ENCODE data around the gene EIF4G3. TPM values are rescaled to one million over a fixed set of nuclear protein-coding genes. Genes with fewer than 3 reads are reported as not detected.
A peak's percentile ranks its signal among the peaks of the same experiment; 100 is the strongest.

Gene EIF4G3
- total RNA-seq, 1 experiment from 2014 or later: 65.3 TPM

DNA sequence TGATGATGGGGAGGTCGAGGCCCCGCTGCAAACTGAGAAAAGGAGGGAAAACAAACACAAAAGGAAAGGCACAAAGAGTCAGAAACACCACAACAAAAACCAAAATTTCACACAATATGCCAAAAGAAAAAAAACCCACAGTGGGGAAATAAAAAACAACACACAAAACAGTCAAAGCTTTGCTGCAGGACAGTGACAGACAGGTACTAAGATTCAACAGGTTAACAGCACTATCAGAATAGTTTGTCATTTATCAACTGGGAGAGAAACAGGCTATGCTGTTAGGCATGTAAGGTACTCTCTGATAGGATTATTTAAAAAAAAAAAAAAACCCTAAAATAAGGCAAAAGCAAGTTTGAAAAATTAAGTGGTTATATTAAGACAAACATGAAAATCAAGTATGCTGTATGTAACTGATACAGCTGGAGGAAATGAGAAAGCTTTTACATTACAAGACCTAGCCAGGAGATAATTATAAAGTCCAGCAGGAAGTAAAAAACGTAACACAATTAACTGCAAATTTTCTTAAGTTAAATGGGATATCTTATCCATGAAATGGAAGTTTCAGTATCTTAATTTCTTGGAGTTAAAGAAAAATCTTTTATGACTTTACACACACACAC is 179.0 kb downstream of the EIF4G3 start:
- no peak for DNase-seq (ENCODE audit: low spot score)

GRCh38 chr1:20996554-20996953 is 180.1 kb downstream of the EIF4G3 start:
- no peak for DNase-seq (ENCODE audit: low spot score)

GRCh38 chr1:20993716-20994575 is 182.8 kb downstream of the EIF4G3 start:
- DNase-seq (ENCODE audit: low spot score): no peak

DNA sequence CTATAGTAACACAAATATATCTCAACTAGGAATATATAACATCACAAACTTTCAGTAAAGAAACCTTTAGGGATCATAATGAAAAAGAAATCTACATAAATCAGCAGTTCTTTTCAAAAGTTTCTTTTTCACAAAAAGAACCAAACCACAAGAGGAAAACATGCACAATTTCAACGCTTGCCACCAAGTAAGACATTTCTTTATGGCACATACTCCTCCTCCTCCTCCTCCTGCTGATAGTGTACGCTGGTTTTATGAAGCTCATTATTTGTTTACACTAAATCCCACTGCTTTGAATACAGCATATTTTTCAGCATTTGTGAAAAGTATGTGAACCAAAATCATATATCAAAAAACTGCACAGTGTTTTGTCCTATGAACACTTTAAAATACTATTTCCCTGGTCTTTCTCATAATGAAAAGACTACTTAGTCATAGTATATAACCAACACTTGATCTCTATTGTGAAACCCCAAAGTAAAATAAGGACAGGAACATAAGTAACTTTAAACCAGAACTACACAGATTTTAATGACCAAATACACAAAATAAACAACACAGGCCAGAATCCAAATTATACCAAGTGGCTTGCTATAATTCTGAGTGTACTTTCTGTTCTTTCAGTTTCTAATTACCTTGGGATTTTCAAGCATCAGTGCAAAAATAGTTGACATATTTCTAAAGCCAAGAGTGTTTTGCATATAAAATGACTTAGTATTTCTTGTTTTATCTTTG is 184.2 kb downstream of the EIF4G3 start:
- no peak for DNase-seq (ENCODE audit: low spot score)

DNA sequence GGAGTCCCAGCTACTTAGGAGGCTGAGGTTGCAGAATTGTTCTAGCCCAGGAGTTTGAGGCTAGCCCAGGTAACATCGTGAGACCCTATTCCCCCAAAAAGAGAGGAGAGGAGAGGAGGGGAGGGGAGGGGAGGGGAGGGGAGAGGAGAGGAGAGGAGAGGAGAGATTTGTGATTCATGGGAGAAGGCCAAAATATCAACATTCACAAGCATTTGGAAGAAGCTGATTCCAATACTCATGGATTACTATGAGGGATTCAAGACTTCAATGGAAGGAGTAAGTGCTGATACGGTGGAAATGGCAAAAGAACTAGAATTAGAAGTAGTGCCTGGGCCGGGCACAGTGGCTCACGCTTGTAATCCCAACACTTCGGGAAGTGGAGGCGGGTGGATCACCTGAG is 187.8 kb downstream of the EIF4G3 start:
- DNase-seq (ENCODE audit: low spot score): no peak

- no peak for DNase-seq (ENCODE audit: low spot score)
Measured at GRCh38 chr1:20987831-20988825, 188.6 kb downstream of the EIF4G3 start.

GRCh38 chr1:20983297-20983889 is 193.3 kb downstream of the EIF4G3 start:
- DNase-seq (ENCODE audit: low spot score): no peak

- DNase-seq (ENCODE audit: low spot score): no peak
Measured at GRCh38 chr1:20982316-20982715, 194.4 kb downstream of the EIF4G3 start.

- peak; percentile 44 for DNase-seq (ENCODE audit: low spot score)
Measured at GRCh38 chr1:20981915-20982314, 194.8 kb downstream of the EIF4G3 start.

GRCh38 chr1:20980051-20980450 is 196.6 kb downstream of the EIF4G3 start:
- no peak for DNase-seq (ENCODE audit: low spot score)

- DNase-seq (ENCODE audit: low spot score): no peak
Measured at GRCh38 chr1:20978413-20978812, 198.3 kb downstream of the EIF4G3 start.

DNA sequence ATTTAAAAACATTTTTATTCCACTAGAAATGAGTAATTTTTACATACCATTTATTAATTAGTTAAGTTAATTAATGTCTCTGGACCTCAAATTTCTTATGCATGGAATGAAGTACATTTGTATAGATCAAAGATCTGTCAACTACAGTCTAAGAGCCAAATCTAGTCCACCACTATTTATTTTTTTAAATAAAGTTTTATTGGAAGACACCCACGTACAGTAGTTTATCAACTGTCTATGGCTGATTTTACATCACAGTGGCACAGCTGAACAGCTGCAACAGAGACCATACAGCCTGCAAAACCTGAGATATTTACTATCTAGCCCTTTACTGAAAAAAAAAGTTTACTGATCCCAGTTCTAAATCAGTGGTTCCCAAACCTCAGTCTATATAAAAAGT is 201.0 kb downstream of the EIF4G3 start:
- DNase-seq (ENCODE audit: low spot score): no peak

GRCh38 chr1:20974951-20975350 is 201.7 kb downstream of the EIF4G3 start:
- DNase-seq (ENCODE audit: low spot score): no peak

GRCh38 chr1:20974069-20974468 is 202.6 kb downstream of the EIF4G3 start:
- no peak for DNase-seq (ENCODE audit: low spot score)

DNA sequence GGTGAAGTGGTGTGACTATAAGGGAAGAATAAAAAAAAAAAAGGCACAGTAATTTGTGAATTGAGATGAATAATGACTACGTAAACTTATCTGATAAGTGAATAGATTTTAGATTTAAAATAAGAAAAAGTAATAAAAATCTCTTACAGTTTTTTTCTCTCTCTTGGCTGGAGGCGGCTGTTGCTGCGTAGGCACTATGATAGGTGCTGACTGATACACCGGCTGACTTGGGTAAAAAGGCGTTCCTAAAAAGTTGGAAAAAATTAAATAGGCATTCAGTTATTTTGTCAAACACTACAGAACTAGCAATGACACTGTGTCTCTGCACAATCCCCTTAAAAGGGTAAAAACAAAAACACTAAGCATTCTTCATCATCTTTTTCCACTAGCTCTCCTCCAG is 203.8 kb downstream of the EIF4G3 start:
- no peak for DNase-seq (ENCODE audit: low spot score)

DNA sequence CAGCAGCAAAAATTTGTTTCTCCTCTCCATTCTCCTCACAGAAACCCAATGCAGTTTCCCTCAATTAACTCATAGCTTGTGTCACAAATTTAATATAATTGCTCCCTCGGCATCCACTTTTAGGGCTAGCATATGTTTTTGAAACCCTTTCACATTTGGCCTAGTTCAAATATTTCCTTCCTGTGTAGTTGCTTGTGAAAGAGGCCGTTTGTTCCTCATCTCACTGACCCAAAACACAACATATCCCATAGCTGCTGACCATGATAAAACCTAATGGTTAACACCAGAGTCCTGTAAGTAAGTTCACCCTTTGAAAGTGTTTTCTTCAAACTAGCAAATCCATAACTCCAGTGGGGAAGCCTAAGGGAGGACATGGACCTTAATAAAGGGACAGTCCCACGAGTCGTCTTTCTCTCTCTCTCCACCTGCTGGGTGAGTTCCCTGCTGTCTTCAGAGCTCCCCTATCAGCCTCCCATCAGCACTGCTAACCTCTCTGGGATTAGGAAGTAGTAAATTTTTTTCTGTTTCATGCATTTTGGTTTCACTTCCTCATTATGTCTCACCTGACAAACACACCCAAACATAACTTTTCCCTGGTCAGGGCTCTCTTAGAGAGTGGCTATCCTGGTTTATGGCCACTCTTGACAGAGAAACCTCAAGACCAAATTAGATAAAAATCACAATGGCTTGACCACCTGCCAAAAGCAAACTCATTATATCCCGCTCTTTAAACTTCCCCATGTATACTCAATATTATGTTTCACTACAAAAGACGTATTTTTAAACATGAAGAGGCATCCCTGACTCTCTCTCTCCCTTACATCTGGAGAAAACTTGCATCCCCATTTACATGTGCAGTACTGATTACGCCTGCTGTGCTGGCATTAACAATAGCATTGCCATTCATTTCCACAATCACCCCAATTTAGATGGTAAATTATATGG is 211.9 kb downstream of the EIF4G3 start:
- peak; percentile 52 for DNase-seq (ENCODE audit: low spot score)

- no peak for DNase-seq (ENCODE audit: low spot score)
Measured at GRCh38 chr1:20962576-20963258, 214.0 kb downstream of the EIF4G3 start.

DNA sequence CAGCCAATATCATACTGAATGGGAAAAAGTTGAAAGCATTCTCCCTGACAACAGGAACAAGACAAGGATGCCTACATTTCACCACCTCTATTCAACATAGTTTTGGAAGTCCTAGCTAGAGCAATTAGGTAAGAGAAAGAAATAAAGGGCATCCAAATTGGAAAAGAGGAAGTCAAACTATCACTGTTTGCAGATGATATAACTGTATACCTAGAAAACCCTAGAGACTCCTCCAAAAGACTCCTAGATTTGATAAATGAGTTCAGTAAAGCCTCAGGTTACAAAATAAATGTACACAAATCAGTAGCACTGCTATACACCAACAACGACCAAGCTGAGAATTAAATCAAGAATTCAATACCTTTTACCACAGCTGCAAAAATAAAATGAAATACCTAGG is 218.3 kb downstream of the EIF4G3 start:
- DNase-seq (ENCODE audit: low spot score): no peak

GRCh38 chr1:20956272-20956671 is 220.4 kb downstream of the EIF4G3 start:
- DNase-seq (ENCODE audit: low spot score): no peak
